HEK293 (cell line): ENCODE data around the gene RAB6C.
"Not testable (repeated sequence)": the region's sequence is repeated elsewhere in the genome, so short reads cannot be mapped to it uniquely, and the experiment has no call there.

Experiments
- ATF2 ChIP-seq: fragments of 450-650 bp; formaldehyde crosslinking; IDR thresholded peaks from 2 replicates; pipeline ENCODE4 v1.5.1; 2016; ENCODE audit warnings: missing biosample characterization, missing genetic modification characterization, low read depth
- GLI4 ChIP-seq: fragments of 450-650 bp; formaldehyde crosslinking; IDR thresholded peaks from 2 replicates; pipeline ENCODE4 v1.5.1; 2016; ENCODE audit warnings: missing biosample characterization, missing genetic modification characterization
- TCF7L2 ChIP-seq: IDR thresholded peaks from 2 replicates; pipeline ENCODE4 v1.6.1; 2011; ENCODE audit warnings: low read depth, mild to moderate bottlenecking, inconsistent platforms, low read length, moderate library complexity, borderline replicate concordance
- TSHZ1 ChIP-seq: fragments of 450-650 bp; formaldehyde crosslinking; IDR thresholded peaks from 2 replicates; pipeline ENCODE4 v1.5.1; 2016; ENCODE audit warnings: missing biosample characterization, missing genetic modification characterization, borderline replicate concordance
- YY1 ChIP-seq: fragments of 450-650 bp; formaldehyde crosslinking; IDR thresholded peaks from 2 replicates; pipeline ENCODE4 v1.5.1; 2018; ENCODE audit warnings: missing biosample characterization, missing genetic modification characterization
- ZBTB7A ChIP-seq: fragments of 450-650 bp; formaldehyde crosslinking; IDR thresholded peaks from 2 replicates; pipeline ENCODE4 v1.5.1; 2016; ENCODE audit warnings: low read depth, missing biosample characterization, missing genetic modification characterization
- ZSCAN16 ChIP-seq: fragments of 450-650 bp; formaldehyde crosslinking; IDR thresholded peaks from 2 replicates; pipeline ENCODE4 v1.5.1; 2016; ENCODE audit warnings: missing biosample characterization, missing genetic modification characterization
- TF ChIP-seq, protein P1 (sequence below): fragments of 450-650 bp; formaldehyde crosslinking; IDR thresholded peaks from 2 replicates; pipeline ENCODE4 v1.5.1; 2016; ENCODE audit warnings: missing biosample characterization, missing genetic modification characterization

- TF ChIP-seq TCF7L2; ZSCAN16 (tag by site-specific recombination); GLI4 (tag by site-specific recombination); TSHZ1 (tag by site-specific recombination); ATF2 (tag by site-specific recombination); ZBTB7A (tag by site-specific recombination); YY1: not testable (repeated sequence)
- TF ChIP-seq, protein P1, sequence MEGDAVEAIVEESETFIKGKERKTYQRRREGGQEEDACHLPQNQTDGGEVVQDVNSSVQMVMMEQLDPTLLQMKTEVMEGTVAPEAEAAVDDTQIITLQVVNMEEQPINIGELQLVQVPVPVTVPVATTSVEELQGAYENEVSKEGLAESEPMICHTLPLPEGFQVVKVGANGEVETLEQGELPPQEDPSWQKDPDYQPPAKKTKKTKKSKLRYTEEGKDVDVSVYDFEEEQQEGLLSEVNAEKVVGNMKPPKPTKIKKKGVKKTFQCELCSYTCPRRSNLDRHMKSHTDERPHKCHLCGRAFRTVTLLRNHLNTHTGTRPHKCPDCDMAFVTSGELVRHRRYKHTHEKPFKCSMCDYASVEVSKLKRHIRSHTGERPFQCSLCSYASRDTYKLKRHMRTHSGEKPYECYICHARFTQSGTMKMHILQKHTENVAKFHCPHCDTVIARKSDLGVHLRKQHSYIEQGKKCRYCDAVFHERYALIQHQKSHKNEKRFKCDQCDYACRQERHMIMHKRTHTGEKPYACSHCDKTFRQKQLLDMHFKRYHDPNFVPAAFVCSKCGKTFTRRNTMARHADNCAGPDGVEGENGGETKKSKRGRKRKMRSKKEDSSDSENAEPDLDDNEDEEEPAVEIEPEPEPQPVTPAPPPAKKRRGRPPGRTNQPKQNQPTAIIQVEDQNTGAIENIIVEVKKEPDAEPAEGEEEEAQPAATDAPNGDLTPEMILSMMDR (tag by site-specific recombination) = not testable (repeated sequence)
These were observed 10.9 kb upstream of the RAB6C start for GRCh38 chr2:129968605-129969004.
